GM18519 (cell line): ENCODE results near the gene PAMR1.

Experiments
- ATAC-seq: cut with Tn5 transposase; IDR thresholded peaks from one replicate; pipeline ENCODE4 v1.9.1; 2021; ENCODE audit warnings: mild to moderate bottlenecking, moderate library complexity; ENCODE audit not compliant: unreplicated experiment, low FRiP score

PAMR1 gene

DNA sequence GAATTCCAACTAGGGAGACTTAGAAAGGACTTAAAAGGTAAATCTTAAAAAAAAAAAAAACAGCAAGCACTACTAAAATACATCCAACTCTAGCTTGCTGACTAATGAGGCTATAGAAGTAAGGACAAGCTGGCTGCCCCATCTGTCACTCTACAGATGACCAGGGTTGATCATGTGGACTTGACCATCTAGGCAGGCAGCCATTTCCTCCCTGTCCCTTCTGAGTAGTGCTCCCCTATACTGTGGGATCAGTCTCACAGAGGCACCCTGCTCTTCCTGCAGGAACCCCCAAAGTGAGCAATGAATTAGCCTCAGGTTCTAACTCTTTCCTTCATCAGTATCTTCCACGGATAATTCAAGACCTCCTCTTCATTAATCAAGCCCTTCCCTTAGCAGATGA lies 118.4 kb downstream of the PAMR1 start:
- no peak for ATAC-seq

- no peak for ATAC-seq
Observed at GRCh38 chr11:35404388-35404775, 121.0 kb downstream of the PAMR1 start.

- no peak for ATAC-seq
Observed at GRCh38 chr11:35403765-35404387, 121.5 kb downstream of the PAMR1 start.

DNA sequence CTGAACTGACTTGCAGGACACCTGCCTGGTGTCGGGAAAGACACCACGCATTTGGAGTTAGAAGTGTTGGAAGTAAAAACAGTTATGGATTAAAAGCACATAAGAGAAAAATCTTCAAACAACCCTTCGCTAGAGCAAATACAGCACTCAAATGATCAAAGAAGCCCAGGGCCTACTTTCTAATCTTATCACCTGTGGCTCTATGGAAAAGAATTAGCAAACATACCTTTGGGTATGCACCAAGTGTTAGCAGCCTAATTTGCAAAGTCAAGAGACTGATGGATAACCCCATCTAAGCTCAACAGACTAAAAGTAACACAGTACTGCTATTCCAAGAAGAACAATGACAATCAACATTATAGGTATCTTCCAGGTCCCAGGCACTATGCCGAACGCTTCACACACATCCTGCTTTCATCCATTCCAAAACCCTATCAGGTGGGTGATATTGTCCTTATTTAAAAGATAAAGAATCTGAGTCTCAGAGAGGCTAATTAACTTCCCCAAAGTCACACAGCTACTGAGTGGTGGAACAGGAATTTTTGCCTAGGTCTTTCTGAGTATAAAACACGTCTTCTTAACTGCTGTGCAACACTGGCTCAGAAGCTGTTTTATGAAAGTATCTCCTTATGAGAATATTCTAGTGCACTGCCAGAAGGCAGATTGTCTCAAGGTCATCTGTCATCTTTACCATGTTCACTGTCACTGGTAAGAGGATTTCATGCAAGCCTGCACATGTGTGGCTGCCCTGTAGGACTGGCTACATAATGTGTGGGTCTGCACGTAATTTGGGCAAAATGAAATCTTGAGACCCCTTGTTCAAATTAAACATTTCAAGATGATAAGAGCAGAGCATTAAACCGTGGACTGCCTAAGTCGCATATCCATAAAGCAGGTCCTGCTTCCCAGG lies 122.4 kb downstream of the PAMR1 start:
- ATAC-seq = no peak

- no peak for ATAC-seq
Observed at GRCh38 chr11:35398881-35399280, 126.5 kb downstream of the PAMR1 start.

GRCh38 chr11:35394941-35395340 lies 130.5 kb downstream of the PAMR1 start:
- no peak for ATAC-seq

DNA sequence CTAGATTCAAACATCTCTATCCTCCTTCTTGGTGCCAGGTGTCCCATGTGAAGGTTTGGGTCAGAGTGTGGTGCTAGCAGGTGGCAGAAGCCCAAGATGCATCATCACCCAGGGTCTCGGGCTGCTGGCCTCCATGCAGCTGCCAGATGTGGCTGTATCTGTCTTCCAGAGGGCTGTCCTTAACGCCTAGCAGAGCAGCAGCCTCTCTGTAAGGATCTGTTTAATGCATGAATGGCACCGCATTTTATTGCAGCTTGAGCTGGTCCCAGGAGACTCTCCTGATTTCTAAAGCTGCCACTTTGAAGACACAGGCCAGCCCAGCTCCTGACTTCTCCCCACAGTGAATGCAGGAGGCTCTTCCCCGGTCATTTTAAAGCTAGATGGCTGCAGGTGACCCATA lies 132.3 kb downstream of the PAMR1 start:
- ATAC-seq = no peak

DNA sequence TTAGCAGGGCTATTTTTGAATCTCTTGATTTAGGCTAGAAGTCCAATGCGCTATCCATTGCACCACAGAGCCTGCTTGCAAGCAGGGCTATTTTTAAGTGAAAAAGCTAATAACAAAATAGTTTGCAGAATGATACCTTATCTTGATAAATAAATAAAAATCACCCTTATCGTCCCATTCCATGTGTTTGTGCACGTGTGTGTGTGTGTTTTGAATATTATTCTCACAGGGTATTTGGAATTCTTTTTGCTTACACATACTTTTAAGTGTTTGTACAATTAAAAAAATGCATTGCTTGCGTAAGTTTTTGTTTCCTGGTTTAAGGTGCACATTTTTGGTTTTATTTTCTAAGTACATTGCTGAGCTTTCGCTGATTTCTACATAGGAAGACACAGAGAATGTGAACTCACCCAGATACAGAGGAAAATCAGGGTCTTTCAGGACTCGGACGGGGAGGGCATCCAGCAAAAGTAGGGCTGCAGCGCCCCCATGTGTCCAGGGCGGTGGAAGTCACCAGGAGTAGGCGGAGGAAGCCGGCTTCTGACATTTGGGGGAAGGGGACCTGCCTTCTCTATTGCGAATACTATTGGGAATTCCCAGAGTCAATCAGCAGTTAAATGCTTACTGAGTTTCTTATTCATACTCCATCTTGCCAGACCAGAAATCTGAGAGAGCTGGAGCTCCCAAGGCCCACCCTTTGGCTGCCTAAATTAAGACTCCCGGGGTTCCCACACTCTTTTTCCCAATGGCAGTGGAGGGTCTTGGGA lies 133.3 kb downstream of the PAMR1 start:
- ATAC-seq = peak; percentile 29

GRCh38 chr11:35390737-35391682 lies 134.4 kb downstream of the PAMR1 start:
- peak; percentile 84 for ATAC-seq

- no peak for ATAC-seq
Observed at GRCh38 chr11:35389897-35390465, 135.4 kb downstream of the PAMR1 start.

GRCh38 chr11:35389112-35389511 lies 136.3 kb downstream of the PAMR1 start:
- ATAC-seq = no peak

DNA sequence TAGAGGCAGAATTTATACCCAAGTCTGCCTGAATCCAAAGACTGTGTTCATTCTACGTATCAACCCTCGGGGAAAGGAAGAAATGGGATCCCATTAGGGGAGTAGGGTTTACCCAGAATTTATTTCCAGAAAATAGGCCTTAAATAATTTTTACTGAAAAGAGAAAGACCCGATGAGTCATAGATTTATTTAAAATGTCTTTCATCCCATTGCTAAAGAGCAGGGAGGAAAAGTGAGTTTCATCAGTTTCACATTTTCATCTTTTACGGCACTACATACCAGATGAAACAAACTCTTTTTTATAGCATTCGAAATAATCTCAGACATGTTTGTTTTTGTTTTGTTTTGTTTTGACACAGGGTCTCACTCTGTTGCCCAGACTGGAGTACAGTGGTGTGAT lies 137.4 kb downstream of the PAMR1 start:
- ATAC-seq = no peak

GRCh38 chr11:35387111-35387982 lies 138.1 kb downstream of the PAMR1 start:
- ATAC-seq = no peak

GRCh38 chr11:35383953-35384352 lies 141.5 kb downstream of the PAMR1 start:
- no peak for ATAC-seq
